Uterus (tissue), 2 donors: ENCODE results near the gene RPS19BP1.

ENCODE experiments used
- POLR2A ChIP-seq, 2 donors: fragments of 450-650 bp; IDR thresholded peaks; one replicate each; pipeline ENCODE4 v1.6.1; 2016; ENCODE audit warnings: antibody characterized with exemption in 2 of 2, mild to moderate bottlenecking in 1 of 2, moderate library complexity in 1 of 2
- TF ChIP-seq, protein P1 (sequence below), 4 experiments: fragments of 200-600 bp in 2 of 4; fragments of 450-650 bp in 2 of 4; sonication (generic) in 2 of 4; IDR thresholded peaks; one replicate each; pipeline ENCODE4 v1.5.1; 2016 to 2019; ENCODE audit warnings: antibody characterized with exemption in 4 of 4, mild to moderate bottlenecking in 2 of 4, moderate library complexity in 1 of 4

- TF ChIP-seq, protein P1, sequence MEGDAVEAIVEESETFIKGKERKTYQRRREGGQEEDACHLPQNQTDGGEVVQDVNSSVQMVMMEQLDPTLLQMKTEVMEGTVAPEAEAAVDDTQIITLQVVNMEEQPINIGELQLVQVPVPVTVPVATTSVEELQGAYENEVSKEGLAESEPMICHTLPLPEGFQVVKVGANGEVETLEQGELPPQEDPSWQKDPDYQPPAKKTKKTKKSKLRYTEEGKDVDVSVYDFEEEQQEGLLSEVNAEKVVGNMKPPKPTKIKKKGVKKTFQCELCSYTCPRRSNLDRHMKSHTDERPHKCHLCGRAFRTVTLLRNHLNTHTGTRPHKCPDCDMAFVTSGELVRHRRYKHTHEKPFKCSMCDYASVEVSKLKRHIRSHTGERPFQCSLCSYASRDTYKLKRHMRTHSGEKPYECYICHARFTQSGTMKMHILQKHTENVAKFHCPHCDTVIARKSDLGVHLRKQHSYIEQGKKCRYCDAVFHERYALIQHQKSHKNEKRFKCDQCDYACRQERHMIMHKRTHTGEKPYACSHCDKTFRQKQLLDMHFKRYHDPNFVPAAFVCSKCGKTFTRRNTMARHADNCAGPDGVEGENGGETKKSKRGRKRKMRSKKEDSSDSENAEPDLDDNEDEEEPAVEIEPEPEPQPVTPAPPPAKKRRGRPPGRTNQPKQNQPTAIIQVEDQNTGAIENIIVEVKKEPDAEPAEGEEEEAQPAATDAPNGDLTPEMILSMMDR (IDR thresholded peaks at IDR 0.05) = no peak
- TF ChIP-seq POLR2A (IDR thresholded peaks at IDR 0.05) = no peak
Observed at GRCh38 chr22:39482768-39483167, 49.8 kb downstream of the RPS19BP1 start.
